ENCODE data around the gene SMAD7. TPM values are rescaled to one million over a fixed set of nuclear protein-coding genes. Genes with fewer than 3 reads are reported as not detected.

SMAD7 gene
- total RNA-seq, 4 donors from 2014 or later = 19.6 to 23.9 (median 20.7) TPM

DNA sequence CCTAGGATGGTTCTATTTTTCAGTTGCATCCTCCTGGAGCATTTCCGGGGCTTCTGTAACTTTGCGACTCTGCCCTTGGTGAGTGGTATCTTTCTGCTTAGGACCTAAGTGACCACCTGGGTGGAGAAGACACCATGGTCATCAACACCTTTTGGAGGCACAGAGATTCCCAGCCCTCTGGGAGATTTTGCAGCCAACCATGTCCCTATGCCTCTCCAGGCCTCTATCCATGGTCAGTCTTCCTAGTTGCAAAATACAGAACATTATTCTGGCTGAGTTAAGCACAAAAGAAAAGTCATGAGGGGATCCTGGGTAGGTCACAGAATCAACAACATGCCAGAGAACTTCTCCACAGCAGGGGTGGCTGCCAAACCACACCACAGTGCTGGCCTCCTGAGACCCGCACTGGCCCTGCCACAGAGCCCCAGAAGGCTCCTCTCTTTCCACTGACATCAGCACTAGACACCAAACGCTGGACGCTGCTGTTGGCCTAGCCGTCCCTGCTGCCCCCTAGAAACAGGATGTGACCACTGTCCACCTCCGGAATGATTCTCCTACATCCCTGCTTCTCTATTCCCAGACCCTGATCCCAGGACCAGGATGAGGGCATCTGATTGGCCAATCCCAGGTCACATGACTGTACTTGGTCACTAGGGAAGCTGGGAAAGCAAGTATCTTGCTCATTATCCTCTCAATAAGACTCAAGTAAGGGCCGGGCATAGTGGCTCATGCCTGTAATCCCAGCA lies 47.7 kb downstream of the SMAD7 start:
- H3K4me3 ChIP-seq (ENCODE audit: low read depth, poor library complexity, severe bottlenecking) = no peak overlapping the region
- peak; percentile 39 to 89 for DNase-seq (ENCODE audit: low spot score in 2 of 2)
- intact Hi-C loops (cut with DNase I; ENCODE audit: low total_unique reads) = no loop called here
- WGBS, 2 donors = 72 to 82% methylated on average over 8 of the region's 8 CpGs
- no peak for TF ChIP-seq POLR2A (IDR thresholded peaks at IDR 0.05)
- TF ChIP-seq, protein P1, sequence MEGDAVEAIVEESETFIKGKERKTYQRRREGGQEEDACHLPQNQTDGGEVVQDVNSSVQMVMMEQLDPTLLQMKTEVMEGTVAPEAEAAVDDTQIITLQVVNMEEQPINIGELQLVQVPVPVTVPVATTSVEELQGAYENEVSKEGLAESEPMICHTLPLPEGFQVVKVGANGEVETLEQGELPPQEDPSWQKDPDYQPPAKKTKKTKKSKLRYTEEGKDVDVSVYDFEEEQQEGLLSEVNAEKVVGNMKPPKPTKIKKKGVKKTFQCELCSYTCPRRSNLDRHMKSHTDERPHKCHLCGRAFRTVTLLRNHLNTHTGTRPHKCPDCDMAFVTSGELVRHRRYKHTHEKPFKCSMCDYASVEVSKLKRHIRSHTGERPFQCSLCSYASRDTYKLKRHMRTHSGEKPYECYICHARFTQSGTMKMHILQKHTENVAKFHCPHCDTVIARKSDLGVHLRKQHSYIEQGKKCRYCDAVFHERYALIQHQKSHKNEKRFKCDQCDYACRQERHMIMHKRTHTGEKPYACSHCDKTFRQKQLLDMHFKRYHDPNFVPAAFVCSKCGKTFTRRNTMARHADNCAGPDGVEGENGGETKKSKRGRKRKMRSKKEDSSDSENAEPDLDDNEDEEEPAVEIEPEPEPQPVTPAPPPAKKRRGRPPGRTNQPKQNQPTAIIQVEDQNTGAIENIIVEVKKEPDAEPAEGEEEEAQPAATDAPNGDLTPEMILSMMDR (IDR thresholded peaks at IDR 0.05) = no peak

DNA sequence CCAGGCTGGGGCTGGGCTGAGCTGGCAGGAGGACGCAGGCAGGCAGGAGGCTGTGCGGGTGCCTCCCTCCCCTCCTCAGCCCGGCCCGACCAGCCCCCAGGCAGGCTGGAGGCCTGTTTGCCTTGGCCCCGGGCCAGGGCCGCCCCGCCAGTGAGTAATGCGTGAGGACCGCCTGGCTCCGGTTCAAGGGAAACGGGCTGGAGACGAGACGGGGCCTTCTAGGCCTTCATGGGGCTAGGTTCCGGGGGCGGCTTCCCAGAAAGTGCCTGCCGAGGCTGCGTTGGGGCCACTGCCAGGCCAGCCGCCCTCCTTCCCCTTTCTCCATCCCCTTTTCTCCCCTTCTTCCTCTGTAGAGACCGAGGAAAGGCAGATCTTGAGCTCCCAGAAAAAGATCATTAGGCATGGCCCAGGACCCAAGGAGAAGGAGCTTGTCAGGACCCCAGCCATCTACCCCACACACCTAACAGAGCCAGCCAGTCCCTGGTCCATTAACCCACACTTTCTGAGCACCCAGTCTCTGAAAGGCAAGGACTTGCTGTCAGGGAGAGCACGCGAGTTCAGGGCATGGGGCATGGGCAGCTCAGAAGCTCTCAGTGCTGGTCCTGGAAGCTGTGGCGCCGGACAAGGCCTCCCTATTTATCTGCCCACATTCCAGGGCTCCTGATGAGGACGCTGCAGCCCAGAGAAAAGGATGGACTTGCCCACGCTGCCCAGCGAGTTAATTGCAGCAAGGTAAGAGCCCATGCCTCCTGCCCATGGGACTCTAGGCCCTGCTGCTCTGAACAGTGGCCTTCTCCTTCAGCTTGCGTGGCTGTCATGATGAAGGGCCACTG lies 48.5 kb downstream of the SMAD7 start:
- intact Hi-C loops (cut with DNase I; ENCODE audit: low total_unique reads) = no loop called here
- TF ChIP-seq, protein P1 (IDR thresholded peaks at IDR 0.05) = peak in 1 of 3 donors; percentile 58
- no peak for TF ChIP-seq POLR2A (IDR thresholded peaks at IDR 0.05)
- H3K4me3 ChIP-seq (ENCODE audit: low read depth, poor library complexity, severe bottlenecking) = no peak overlapping the region
- 47 to 55% methylated on average over 20 to 26 of the region's 27 CpGs for WGBS, 2 donors
- peak; percentile 38 to 94 for DNase-seq (ENCODE audit: low spot score in 2 of 2)

DNA sequence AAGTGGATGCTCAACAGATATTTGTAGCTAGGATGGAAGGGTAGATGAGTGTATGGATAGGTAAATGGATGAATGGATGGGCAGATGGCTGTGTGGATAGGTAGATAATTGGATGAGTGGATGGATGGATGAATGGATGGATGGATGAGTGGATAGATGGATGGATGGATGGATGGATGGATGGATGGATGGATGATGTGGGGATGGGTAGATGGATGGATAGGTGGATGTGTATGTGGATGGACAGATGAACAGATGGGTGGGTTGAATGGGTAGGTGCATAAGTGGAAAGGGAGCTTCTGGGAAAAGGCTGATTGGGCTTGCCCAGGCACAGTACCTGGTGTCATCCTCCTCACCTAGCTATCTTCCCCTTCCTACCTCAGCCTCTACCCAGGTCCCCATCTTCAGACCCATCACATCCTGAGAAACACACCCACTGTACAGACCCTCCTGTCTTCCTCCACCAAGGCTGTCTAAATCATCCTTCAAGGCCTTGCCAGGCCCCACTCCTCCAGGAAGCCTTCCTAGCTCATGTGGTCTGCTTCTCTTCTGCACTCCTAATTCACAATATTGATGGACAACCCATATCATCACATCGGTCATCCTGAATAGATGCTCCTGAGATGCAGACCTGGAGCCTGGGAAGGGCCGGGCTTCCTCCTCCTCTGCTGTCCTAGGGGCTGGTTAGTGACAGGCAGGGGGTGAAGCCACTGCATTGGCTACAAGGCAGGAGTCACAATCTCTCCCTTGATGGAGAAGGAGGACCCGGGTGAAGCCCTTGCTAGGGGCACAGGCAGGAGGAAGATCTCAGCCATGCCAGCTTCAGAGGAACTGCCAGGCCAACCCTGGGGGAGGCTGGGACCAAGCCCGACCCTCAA lies 49.4 kb downstream of the SMAD7 start:
- intact Hi-C loops (cut with DNase I; ENCODE audit: low total_unique reads) = no loop called here
- 56 to 63% methylated on average over 4 of the region's 4 CpGs for WGBS, 2 donors
- no peak for TF ChIP-seq POLR2A (IDR thresholded peaks at IDR 0.05)
- TF ChIP-seq, protein P1 (IDR thresholded peaks at IDR 0.05) = no peak
- peak in 1 of 2 donors; percentile 79 for DNase-seq (ENCODE audit: low spot score in 2 of 2)
- H3K4me3 ChIP-seq (ENCODE audit: low read depth, poor library complexity, severe bottlenecking) = no peak overlapping the region

DNA sequence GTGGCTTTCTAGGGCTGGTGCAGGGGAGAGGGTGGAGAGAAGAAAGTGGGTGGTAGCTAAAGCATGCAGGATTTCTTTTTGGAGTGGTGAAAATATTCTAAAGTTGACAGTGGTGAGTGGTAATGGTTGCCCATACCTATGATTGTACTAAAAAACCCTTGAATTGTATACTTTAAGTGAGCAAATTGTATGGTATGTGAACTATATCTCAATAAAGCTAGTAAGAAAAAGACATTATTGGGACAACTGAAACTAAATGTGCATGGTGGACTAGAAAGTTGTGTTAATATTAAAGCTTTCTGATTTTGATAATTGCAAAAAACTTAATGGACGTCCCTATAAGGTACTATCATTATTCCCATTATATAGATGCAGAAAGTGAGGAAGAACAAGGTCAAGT lies 50.3 kb downstream of the SMAD7 start:
- intact Hi-C loops (cut with DNase I; ENCODE audit: low total_unique reads) = no loop called here
- H3K4me3 ChIP-seq (ENCODE audit: low read depth, poor library complexity, severe bottlenecking) = no peak overlapping the region
- 88 to 93% methylated on average over 1 of the region's 1 CpG for WGBS, 2 donors
- TF ChIP-seq, protein P1 (IDR thresholded peaks at IDR 0.05) = no peak
- no peak for TF ChIP-seq POLR2A (IDR thresholded peaks at IDR 0.05)
- no peak for DNase-seq (ENCODE audit: low spot score in 2 of 2)

DNA sequence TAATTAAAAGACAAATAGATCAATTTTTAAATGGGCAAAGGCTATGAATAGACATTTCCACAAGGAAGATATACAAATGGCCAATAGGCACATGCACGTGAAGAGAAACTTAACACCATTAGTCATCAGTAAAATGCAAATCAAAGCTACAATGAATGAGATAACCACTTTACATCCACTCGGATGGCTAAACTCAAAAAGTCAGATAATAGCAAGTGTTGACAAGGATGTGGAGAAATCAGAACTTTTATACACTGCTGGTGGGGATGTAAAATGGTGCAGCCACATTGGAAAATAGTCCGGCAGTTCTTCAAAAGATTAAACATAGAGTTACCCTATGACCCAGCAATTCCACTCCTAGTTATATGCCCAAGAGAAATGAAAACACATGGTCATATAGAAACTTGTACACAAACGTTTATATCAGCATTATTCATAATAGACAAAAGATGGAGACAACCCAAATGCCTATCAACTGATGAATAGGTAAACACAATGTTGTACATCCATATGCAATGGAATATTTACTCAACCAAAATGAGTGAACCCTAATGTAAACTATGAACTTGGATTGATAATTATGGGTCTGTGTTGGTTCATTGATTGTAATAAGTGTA lies 51.1 kb downstream of the SMAD7 start:
- no peak for TF ChIP-seq POLR2A (IDR thresholded peaks at IDR 0.05)
- TF ChIP-seq, protein P1 (IDR thresholded peaks at IDR 0.05) = no peak
- intact Hi-C loops (cut with DNase I; ENCODE audit: low total_unique reads) = no loop called here
- no peak overlapping the region for H3K4me3 ChIP-seq (ENCODE audit: low read depth, poor library complexity, severe bottlenecking)
- WGBS, 2 donors = 75 to 85% methylated on average over 4 of the region's 4 CpGs
- DNase-seq (ENCODE audit: low spot score in 2 of 2) = no peak

All from lower leg skin (tissue), 4 donors.